ENCODE data around the gene HERC6. TPM values are rescaled to one million over a fixed set of nuclear protein-coding genes. Genes with fewer than 3 reads are reported as not detected.

The HERC6 gene
- total RNA-seq, 2 donors from 2014 or later: 4.0 to 12.4 TPM

GRCh38 chr4:88452912-88453311, 74.3 kb downstream of the HERC6 start:
- no peak for DNase-seq (ENCODE audit: low spot score)
- TF ChIP-seq, protein P1, sequence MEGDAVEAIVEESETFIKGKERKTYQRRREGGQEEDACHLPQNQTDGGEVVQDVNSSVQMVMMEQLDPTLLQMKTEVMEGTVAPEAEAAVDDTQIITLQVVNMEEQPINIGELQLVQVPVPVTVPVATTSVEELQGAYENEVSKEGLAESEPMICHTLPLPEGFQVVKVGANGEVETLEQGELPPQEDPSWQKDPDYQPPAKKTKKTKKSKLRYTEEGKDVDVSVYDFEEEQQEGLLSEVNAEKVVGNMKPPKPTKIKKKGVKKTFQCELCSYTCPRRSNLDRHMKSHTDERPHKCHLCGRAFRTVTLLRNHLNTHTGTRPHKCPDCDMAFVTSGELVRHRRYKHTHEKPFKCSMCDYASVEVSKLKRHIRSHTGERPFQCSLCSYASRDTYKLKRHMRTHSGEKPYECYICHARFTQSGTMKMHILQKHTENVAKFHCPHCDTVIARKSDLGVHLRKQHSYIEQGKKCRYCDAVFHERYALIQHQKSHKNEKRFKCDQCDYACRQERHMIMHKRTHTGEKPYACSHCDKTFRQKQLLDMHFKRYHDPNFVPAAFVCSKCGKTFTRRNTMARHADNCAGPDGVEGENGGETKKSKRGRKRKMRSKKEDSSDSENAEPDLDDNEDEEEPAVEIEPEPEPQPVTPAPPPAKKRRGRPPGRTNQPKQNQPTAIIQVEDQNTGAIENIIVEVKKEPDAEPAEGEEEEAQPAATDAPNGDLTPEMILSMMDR (IDR thresholded peaks at IDR 0.05): no peak

GRCh38 chr4:88456670-88457306, 78.1 kb downstream of the HERC6 start, which contains the start of gene HERC5:
TSS of gene HERC5 (plus strand) at chr4:88457119. CDS start at chr4:88457270, 151 bp downstream.
- DNase-seq (ENCODE audit: low spot score): peak; percentile 95
- Histone ChIP-seq H3K4me3 (peak within 1 kb of the TSS; percentile 62 to 70), H3K36me3 (no peaks in the 10 kb centered on the region), H3K9me3 (no peaks in the 10 kb centered on the region), H3K4me1 (peaks cover 0 to 8% of the 10 kb centered on the region in 2 donors), H3K27ac (peak within 1 kb of the TSS; percentile 68 to 79), H3K27me3 (no peaks in the 10 kb centered on the region)
- TF ChIP-seq, protein P1 (IDR thresholded peaks at IDR 0.05): peak; percentile 75 to 81

More at GRCh38 chr4:88452912-88453311, 74.3 kb downstream of the HERC6 start:
- no peaks in the 10 kb centered on the region for H3K9me3 ChIP-seq
- peaks cover 0 to 6% of the 10 kb centered on the region in 2 donors for H3K4me1 ChIP-seq
- H3K27me3 ChIP-seq: no peaks in the 10 kb centered on the region
- H3K4me3 ChIP-seq: no peak overlapping the region
- H3K36me3 ChIP-seq: no peaks in the 10 kb centered on the region
- H3K27ac ChIP-seq: no peak overlapping the region

DNA sequence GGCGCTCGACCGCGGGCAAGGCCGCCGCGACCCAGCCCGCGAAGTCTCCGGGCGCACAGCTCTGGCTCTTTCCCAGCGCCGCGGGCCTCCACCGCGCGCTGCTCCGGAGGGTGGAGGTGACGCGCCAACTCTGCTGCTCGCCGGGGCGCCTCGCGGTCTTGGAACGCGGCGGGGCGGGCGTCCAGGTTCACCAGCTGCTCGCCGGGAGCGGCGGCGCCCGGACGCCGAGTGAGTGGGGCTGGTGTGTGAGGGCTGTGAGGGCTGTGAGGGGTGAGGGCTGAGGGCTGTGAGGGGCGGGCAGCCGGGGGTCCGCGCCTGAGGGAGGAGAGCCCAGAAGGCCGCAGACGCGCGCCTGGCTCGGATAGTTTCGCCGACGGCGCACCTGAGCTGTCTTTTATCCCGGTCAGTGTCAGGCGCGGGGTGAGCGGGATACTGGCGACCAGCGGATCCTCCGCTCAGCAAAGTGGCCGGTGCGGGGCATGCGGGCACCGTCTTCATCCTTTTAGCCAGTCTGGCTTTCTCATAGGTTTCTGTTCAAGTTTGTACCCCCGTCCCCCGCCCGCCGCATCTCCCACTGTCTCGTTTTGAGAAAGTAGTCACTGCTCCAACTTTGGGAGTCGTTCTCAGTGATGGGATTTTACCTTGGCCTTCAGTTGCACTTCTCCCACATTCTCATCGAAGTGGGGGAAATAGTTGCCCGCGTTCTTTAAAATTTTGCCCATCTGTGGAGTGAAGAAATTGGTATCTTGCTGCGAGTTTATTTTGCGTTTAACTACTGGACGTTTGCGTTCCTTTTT, 78.9 kb downstream of the HERC6 start:
- Histone ChIP-seq H3K36me3 (no peaks in the 10 kb centered on the region), H3K4me1 (peaks cover 0 to 8% of the 10 kb centered on the region in 2 donors), H3K27ac (peak overlapping the region; percentile 68 to 79), H3K9me3 (no peaks in the 10 kb centered on the region), H3K4me3 (peak overlapping the region; percentile 62 to 70), H3K27me3 (no peaks in the 10 kb centered on the region)
- TF ChIP-seq, protein P1 (IDR thresholded peaks at IDR 0.05): no peak
- DNase-seq (ENCODE audit: low spot score): no peak

DNA sequence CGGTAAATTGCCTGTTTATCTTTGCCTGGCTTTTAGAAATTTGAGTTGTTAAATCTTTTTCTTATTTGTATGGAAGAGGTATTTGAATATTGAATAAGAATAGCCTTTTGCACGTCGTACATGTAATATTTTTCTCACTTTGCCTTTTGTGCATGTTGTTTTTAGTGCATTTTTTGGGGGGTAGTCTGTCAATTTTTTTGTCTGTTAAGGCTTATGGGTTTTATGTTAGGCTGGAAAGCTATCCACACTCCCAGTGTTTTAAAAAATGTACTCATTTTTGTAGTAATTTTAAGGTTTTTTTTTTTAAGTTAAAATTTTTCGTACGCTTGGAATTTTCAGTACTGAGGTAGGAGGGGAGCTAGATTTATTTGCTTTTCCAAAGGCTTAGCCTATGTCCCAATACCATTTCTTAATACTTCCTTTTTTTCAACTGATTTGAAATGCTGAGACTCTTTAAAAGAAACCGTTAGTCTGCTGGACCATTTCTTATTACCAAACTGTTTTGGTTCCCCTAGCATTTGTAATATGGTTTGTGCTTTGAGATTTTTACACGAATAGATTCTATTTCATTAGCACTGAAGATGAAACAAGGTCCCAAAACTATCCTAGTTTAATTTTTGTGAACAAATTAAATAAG, 79.6 kb downstream of the HERC6 start:
- TF ChIP-seq, protein P1 (IDR thresholded peaks at IDR 0.05): no peak
- Histone ChIP-seq H3K27ac (peak overlapping the region; percentile 68 to 79), H3K9me3 (no peaks in the 10 kb centered on the region), H3K36me3 (no peaks in the 10 kb centered on the region), H3K27me3 (no peaks in the 10 kb centered on the region), H3K4me1 (peaks cover 0 to 8% of the 10 kb centered on the region in 2 donors), H3K4me3 (peak overlapping the region in 1 of 2 donors; percentile 70)
- DNase-seq (ENCODE audit: low spot score): no peak

GRCh38 chr4:88465653-88466192, 87.1 kb downstream of the HERC6 start:
- peaks cover 6% of the 10 kb centered on the region for H3K36me3 ChIP-seq
- TF ChIP-seq, protein P1 (IDR thresholded peaks at IDR 0.05): no peak
- no peak overlapping the region for H3K4me3 ChIP-seq
- no peaks in the 10 kb centered on the region for H3K9me3 ChIP-seq
- H3K4me1 ChIP-seq: no peaks in the 10 kb centered on the region
- H3K27ac ChIP-seq: no peak overlapping the region
- DNase-seq (ENCODE audit: low spot score): no peak
- H3K27me3 ChIP-seq: no peaks in the 10 kb centered on the region
